ENCODE measurements around the gene CCL7.

CCL7 gene

GRCh38 chr17:34248511-34249024, 21.5 kb upstream of the CCL7 start:
- DNase-seq = no peak

DNA sequence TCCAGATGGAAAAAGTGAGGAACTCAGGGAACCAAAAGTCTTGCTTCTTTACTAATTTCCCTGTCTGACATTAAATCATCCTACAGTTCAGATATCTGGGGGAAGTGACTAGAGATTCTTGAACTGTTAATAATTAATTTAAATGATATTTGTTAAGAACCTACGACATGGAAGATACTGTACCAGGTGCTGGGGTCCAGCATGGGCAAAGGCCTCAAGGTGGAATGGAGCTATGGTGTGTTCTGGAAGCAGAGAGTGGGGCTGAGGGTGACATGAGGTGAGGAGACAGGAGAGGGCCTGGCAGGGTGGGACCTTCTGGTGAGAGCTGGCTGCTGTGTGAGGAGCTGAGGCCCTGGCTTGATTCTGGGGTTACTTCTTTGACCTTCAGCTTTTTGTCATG, 21.0 kb upstream of the CCL7 start:
- no peak for DNase-seq

DNA sequence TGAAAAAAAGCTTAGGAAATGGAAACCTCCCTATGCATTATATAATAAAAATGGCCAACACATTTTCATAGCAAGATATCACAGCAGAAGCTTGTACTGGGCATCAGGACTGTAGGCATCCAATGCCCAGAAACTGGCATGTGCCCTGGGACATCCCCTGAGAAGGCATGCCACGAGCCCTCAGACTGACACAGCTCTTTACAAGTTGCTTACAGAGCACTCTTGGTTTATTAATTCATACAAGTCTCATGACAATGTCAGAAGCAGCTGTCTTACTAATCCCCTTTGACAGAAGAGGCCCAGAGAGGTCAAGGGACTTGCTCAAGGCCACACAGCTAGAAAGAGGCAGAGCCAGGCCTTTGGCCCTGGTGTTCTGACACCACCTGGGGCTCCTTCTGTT, 20.5 kb upstream of the CCL7 start:
- no peak for DNase-seq

DNA sequence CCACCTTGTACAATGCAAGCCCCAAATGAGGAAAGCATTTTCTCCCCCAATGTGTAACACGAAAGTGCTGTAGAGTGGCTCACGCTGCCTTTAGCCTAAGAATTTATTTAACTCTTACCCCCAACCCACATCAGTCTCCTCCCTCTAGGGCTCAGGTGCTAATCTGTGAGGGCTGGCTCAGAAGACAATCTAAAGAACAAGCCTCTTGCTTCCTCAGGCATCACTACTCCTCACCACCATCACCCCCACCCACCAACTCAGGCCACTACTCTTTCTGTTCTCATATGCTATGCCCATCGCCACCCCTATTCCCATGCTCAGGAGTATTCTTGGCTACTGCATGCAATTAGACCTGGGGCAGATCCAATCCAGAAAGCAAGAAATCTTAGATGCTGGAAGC, 18.8 kb upstream of the CCL7 start:
- DNase-seq = no peak

DNA sequence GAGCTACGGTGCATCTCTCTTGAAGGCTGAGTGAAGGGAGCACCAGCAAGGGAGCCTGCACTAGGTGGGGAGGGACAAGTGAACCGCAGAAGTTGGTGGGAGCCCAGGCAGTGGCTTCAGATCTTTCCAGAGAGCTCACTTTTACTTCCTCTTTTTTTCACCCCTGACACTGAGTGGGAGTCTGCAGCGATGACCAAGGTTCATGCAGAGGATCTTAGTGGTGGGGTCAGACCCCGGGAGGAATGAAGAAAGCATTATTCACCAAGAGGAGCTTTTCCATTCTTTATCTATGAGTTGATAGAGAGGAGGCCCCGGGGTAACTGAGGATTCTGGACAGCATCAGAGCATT, 18.0 kb upstream of the CCL7 start:
- DNase-seq = no peak

- DNase-seq = peak; percentile 37 to 50
Measured at GRCh38 chr17:34252444-34253138, 17.4 kb upstream of the CCL7 start.

DNA sequence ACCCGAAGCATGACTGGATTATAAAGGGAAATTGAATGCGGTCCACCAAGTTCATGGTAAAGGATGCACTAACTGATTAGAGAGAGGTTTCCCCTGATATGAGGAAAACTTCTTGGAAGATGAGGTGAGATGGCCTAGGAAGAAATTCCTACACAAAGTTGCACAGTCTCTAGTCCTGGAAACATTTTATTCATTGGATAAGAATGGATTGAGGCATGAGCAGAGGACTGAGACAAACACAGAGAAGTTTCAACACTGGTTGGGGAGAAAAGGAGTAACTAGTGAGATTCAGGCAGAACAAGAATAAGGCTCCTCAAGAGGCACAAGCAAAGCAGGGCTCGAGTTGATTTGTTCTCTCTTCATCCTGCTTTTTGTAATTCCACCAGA, 16.9 kb upstream of the CCL7 start:
- DNase-seq = no peak

GRCh38 chr17:34254146-34254545, 15.9 kb upstream of the CCL7 start:
- DNase-seq = no peak

GRCh38 chr17:34254651-34255380, 15.2 kb upstream of the CCL7 start, which contains the start of gene CCL2:
TSS of gene CCL2 (plus strand) at chr17:34255285. CDS start at chr17:34255350, 65 bp downstream.
- DNase-seq = peak; percentile 5 to 30

- no peak for DNase-seq
Measured at GRCh38 chr17:34255381-34255732, 14.7 kb upstream of the CCL7 start.

DNA sequence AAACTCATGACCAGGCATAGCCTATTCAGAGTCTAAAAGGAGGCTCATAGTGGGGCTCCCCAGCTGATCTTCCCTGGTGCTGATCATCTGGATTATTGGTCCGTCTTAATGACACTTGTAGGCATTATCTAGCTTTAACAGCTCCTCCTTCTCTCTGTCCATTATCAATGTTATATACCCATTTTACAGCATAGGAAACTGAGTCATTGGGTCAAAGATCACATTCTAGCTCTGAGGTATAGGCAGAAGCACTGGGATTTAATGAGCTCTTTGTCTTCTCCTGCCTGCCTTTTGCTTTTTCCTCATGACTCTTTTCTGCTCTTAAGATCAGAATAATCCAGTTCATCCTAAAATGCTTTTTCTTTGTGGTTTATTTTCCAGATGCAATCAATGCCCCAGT, 14.2 kb upstream of the CCL7 start:
- no peak for DNase-seq

DNA sequence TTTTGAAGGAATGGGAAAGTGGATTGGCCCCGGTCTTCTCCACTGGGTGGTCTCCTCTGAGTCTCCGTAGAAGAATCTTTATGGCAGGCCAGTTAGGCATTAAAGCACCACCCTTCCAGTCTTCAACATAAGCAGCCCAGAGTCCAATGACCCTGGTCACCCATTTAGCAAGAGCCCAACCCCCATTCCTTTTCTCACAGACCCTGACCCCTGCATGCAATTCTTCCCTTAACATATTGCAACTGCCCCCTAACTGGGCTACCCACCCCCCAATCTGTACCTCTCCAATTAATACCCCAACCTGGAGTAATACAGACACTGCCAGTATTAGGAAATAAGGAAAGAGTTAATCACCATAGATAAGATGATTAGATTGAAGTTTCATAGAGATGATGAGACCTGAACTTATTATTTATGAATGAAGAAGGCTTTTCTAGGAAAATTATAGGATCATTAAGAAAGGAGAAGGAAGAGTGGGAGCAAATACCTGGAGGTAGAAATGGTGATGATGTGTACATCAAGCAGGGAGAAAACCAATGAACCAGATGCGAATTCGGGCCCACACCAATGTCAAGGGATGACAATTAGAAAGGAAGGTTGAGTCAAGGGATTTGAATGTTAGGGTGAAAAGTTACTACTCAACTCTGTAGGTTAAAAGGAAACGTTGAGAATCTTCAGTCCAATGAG, 12.6 kb upstream of the CCL7 start:
- no peak for DNase-seq

GRCh38 chr17:34257986-34258326, 12.1 kb upstream of the CCL7 start:
- no peak for DNase-seq

GRCh38 chr17:34259146-34259545, 10.9 kb upstream of the CCL7 start:
- no peak for DNase-seq

DNA sequence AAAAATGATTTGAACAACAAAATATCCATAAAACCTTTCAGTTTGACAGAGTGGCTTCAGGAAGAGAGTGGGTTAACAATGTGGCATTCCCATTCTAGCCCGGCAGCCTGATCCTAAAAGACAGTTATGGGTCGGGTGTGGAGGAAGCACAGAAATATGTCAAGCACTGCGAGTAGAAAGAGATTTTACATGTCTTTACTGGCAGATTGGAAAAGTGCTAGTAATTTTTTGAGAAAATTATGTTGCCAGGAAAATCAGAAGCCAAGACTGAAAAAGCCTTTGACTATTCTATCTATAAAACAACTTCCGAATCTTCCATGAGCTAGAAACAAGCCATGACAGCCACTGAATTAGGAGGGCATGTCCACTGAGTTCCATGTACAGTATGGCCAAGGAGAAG, 9.2 kb upstream of the CCL7 start:
- DNase-seq = no peak

DNA sequence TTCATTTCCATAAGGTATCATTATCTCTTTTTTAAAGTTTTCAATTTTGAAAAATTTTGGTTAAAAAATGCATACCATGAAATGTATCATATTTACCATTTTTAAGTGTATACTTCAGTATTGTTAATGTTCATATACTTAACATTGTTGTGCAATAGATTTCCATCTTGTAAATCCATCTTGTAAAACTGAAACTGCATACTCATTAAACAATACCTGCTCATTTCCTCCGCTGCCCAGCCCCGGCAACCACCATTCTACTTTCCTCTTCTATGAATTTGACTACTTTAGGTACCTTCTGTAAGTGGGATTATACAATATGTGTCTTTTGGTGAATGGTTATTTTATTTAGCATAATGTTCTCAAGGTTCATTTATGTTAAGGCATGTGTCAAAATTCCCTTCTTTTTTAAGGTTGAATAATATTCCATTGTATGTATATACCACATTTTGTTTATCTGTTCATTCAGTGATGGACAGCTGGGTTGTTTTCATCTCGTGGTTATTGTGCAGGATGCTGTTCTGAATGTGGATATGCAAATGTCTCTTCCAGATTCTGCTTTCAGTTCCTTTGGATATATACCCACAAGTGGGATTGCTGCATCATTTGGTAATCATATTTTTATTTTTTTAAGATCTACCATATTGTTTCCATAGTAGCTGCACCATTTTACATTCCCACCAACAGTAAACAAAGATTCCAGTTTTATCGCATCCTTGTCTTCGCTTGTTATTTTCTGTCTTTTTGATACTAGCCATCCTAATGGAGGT, 8.3 kb upstream of the CCL7 start:
- DNase-seq = no peak

DNA sequence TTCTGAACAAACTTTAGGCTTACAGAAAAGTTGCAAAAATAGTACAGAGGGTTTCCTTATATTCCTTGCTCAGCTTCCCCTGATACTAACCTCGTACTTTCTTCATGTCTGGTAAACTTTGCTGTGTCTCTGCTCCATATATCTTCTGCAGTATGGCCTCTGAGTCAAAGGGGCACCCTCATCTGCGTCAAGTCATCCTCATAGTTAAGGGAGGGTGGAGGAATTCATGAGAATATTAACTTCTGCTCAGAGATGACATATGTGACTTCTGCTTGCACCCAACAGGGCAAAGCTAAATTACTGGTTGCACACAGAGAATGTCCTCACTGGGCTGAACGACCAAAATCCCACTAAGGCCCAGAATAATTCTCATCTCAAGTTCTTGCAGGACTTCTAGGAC, 4.3 kb upstream of the CCL7 start:
- DNase-seq = no peak

DNA sequence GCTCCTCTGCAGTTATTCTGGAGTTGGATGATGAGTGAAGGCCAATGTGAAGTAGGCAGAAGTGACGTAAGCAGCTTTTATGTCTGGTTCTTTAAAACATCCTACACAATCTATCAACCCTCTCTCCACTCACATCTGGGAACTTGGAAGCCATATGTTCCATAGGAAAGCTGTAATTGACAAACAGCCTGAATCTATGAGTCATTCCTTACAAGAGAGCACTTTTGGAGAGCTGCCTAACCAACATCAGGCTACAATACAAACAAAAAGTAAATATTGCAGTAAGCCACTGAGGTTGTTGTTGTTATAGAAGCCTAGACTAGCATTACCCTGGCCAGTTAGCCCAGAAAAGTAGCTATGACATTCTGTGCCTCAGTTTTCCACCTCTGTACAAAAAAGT, 5.9 kb downstream of the CCL7 start:
- DNase-seq = no peak

DNA sequence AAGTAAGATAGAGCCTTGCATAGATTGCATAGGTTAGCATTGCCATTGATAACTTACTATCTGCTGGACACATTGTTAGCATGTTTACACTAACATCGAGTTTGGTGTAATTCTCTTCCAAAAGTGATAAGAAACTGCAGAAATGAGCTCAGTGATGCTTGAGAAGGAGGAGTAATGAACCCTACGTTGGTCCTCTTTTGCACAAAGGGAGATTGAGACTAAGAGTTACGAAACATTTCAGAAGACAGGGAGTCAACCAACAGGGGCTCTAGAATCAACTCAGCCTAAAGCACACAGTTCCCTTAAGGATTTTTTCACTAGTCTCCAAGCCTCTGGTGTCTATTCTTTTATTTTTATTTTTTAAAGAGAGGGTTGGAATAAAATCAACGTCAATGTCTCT, 6.8 kb downstream of the CCL7 start:
- DNase-seq = no peak

DNA sequence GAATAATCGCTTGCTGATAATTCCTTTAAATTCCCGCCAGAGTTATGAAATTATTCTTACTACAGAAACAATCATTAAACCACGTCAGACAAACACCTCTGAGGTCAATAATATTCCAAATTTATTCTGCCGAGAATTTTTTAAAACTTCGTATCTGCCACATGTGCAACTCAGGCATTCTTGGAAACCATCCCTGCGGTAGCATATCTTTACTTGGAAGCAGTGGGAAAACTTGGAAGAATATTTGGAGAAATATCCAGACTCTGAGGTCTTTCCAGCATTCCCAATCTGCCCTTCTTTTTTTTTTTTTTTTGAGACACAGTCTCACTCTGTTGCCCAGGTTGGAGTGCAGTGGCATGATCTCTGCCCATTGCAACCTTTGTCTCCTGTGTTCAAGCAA, 13.6 kb downstream of the CCL7 start:
- no peak for DNase-seq

DNA sequence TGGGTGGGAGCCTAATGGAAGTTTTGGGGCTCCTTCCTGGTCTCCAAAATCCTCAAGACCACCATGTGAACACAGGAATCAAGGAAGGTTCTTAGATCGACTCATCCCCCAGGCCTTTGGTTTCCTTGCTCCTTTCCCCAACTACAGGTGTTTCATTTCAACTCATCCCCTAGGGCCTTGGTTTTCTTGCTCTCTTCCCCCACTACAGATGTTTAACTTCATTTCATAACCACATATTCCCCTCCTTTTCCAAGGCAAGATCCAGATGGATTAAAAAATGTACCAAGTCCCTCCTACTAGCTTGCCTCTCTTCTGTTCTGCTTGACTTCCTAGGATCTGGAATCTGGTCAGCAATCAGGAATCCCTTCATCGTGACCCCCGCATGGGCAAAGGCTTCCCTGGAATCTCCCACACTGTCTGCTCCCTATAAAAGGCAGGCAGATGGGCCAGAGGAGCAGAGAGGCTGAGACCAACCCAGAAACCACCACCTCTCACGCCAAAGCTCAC, 15.3 kb downstream of the CCL7 start, which contains the start of gene CCL11:
Gene CCL11 (plus strand): TSS at position 457 of the 507 bp plus-strand sequence. CDS start 67 bp downstream, outside the sequence.
- no peak for DNase-seq

- DNase-seq = no peak
Measured at GRCh38 chr17:34287875-34288274, 17.9 kb downstream of the CCL7 start.

DNA sequence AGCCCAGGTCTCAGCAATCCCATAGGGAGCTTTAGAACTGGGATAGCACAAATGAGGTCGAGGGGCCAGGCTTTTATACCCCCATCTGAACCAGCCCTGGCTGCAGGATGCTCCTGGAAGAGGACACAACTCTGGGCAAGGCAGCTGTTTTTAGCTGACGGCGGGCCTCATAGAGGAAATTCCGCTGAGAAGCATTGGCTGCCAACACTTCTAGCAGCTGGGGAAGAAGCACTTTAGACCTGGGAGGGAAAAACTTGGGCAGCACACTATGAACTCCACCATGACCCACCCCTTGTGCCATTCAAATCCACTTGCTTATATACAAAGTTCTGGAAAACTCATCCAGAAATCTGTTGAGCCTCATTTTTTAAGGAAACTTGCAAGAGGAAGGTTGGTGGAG, 20.6 kb downstream of the CCL7 start:
- DNase-seq = no peak

Data from hippocampal formation (tissue), 2 donors.